Daoy (cell line): Measurements from ENCODE around the gene HOXD11. TPM values are rescaled to one million over a fixed set of nuclear protein-coding genes. Genes with fewer than 3 reads are reported as not detected.
A peak's percentile ranks its signal among the peaks of the same experiment; 100 is the strongest.

Source experiments
- DNase-seq: peaks from one replicate; pipeline ENCODE4 v3.0.0-alpha.2; 2015; ENCODE audit warnings: low read depth
- total RNA-seq: library from RNA; depleted of rRNA; stranded (reverse); fragments of >200 nt; shearing (Covaris generic); gene quantifications from 2 replicates; pipeline ENCODE4 v1.2.3, GENCODE V29; 2014

Gene HOXD11
- total RNA-seq, 1 experiment from 2014 or later: 13.4 TPM

GRCh38 chr2:176120364-176121189 is 13.5 kb downstream of the HOXD11 start:
- DNase-seq: no peak

GRCh38 chr2:176121190-176122051 is 14.3 kb downstream of the HOXD11 start:
- DNase-seq: no peak

- no peak for DNase-seq
Observed at GRCh38 chr2:176122052-176122682, 15.1 kb downstream of the HOXD11 start.

- DNase-seq: peak; percentile 82
Observed at GRCh38 chr2:176122683-176123410, 15.8 kb downstream of the HOXD11 start, which contains the start of gene HOXD9. TSS of gene HOXD9 (plus strand) at chr2:176122719. CDS start at chr2:176122769, 50 bp downstream.

- DNase-seq: no peak
Observed at GRCh38 chr2:176123411-176124109, 16.5 kb downstream of the HOXD11 start.

- no peak for DNase-seq
Observed at GRCh38 chr2:176124110-176124946, 17.2 kb downstream of the HOXD11 start.

GRCh38 chr2:176124947-176125771 is 18.1 kb downstream of the HOXD11 start:
- no peak for DNase-seq

- no peak for DNase-seq
Observed at GRCh38 chr2:176125772-176126054, 18.6 kb downstream of the HOXD11 start.

GRCh38 chr2:176126929-176127773 is 20.1 kb downstream of the HOXD11 start:
- peak; percentile 59 for DNase-seq

GRCh38 chr2:176127774-176128072 is 20.6 kb downstream of the HOXD11 start:
- DNase-seq: no peak

- DNase-seq: peak; percentile 51
Observed at GRCh38 chr2:176128172-176128981, 21.3 kb downstream of the HOXD11 start.

GRCh38 chr2:176128982-176129796 is 22.1 kb downstream of the HOXD11 start, which contains the start of gene HOXD8:
TSS of gene HOXD8 (plus strand) at chr2:176129705. CDS start at chr2:176130367, 662 bp downstream.
- DNase-seq: peak; percentile 84

GRCh38 chr2:176129813-176130146 is 22.7 kb downstream of the HOXD11 start:
- DNase-seq: no peak

- peak; percentile 75 for DNase-seq
Observed at GRCh38 chr2:176130147-176130956, 23.3 kb downstream of the HOXD11 start.

- no peak for DNase-seq
Observed at GRCh38 chr2:176130957-176131847, 24.1 kb downstream of the HOXD11 start.
